SK-N-SH (cell line): ENCODE data around the gene LAMB1.

Experiments
- FOXM1 ChIP-seq: IDR thresholded peaks from 2 replicates; pipeline ENCODE4 v1.4.0; 2012; ENCODE audit warnings: low read depth, mild to moderate bottlenecking
- MXI1 ChIP-seq: IDR thresholded peaks from 2 replicates; pipeline ENCODE4 v1.6.1; 2012; ENCODE audit warnings: mild to moderate bottlenecking, low read depth, low read length, improper control_type of control experiment
- RFX5 ChIP-seq: IDR thresholded peaks from 2 replicates; pipeline ENCODE4 v1.6.1; 2012; ENCODE audit warnings: mild to moderate bottlenecking, improper control_type of control experiment, low read length

DNA sequence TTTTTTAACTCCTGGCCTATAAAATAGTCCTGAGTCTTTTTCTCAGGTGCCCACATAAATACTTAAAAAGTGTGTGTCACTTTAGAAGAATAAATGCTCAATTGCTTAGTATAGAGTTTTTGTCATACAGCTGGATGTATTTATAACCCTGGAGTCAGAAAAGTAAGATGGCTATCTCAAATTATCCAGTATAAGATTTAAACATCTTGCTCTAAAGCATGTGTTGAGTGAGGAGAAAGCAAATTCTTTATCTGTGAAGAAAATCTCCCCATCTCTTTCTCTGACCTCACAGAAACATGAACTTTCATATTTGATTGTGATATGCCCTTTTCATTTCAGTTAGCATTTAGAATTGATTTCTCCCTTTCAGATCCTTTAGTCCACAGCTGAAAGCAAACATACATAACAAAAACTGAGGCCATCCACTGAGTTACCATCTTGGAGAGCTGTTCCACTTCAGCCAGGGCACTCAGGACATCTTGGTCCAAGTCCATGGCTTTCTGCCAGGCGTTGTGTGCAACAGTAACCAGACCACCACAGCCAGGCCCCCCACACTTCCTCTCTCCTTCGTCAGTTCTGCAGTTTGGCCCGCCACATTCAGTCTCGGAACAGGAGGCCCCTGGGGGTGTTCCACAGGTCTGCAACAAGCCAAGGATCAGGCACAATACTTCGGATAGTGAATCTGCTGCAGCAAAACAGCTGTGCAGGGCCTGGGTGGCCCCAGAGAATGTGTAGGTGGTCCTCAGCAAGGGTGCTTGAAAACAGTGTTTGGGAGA lies 71.0 kb downstream of the LAMB1 start:
- TF ChIP-seq MXI1, result no peak
- TF ChIP-seq RFX5, result no peak
- TF ChIP-seq FOXM1, result no peak; the same call in 1 of the 2 replicates
